Keratinocyte (primary cell): Measurements from ENCODE around the gene FICD. TPM values are rescaled to one million over a fixed set of nuclear protein-coding genes. Genes with fewer than 3 reads are reported as not detected.

ENCODE experiments used
- DNase-seq: peaks from one replicate; pipeline ENCODE4 v3.0.0-alpha.2; 2011; ENCODE audit warnings: low read depth, missing footprints, low spot score
- FAIRE-seq: peaks from 2 replicates; lab custom pipeline; 2011; peaks lifted over from hg19 to GRCh38; lab: Jason Lieb, UNC
- H2AFZ ChIP-seq: 2 replicates; pipeline ENCODE4 v1.6.0; 2012; ENCODE audit warnings: low read length, control low read depth, inconsistent platforms; ENCODE audit not compliant: control insufficient read depth
- H3K27ac ChIP-seq: 2 replicates; pipeline ENCODE4 v1.5.1; 2011; ENCODE audit warnings: low read length; ENCODE audit not compliant: control insufficient read depth, insufficient read depth
- H3K27me3 ChIP-seq: 3 replicates; pipeline ENCODE4 v1.6.0; 2011; ENCODE audit warnings: low read length; ENCODE audit not compliant: control insufficient read depth, insufficient read depth; ENCODE audit errors: extremely low read depth
- H3K36me3 ChIP-seq, 2 experiments: 2 replicates in 1 of 2; 3 replicates in 1 of 2; pipeline ENCODE4 v1.5.1; 2011; ENCODE audit warnings: low read length in 2 of 2, mild to moderate bottlenecking in 1 of 2; ENCODE audit not compliant: control insufficient read depth in 2 of 2, insufficient read depth in 2 of 2; ENCODE audit errors: extremely low read depth in 1 of 2
- H3K4me1 ChIP-seq: 3 replicates; pipeline ENCODE4 v1.5.1; 2011; ENCODE audit warnings: low read length; ENCODE audit not compliant: control insufficient read depth, insufficient read depth; ENCODE audit errors: extremely low read depth
- H3K4me2 ChIP-seq: 3 replicates; pipeline ENCODE4 v1.6.0; 2011; ENCODE audit warnings: low read depth, low read length; ENCODE audit not compliant: control insufficient read depth, insufficient read depth; ENCODE audit errors: extremely low read depth
- H3K4me3 ChIP-seq, 3 experiments: fragments of 200-600 bp in 1 of 3; sonication (generic) in 1 of 3; 2 replicates in 2 of 3; 3 replicates in 1 of 3; pipeline ENCODE4 v1.5.1; 2011 to 2016; ENCODE audit warnings: low read length in 3 of 3, mild to moderate bottlenecking in 3 of 3, control low read depth in 2 of 3, inconsistent platforms in 1 of 3, low read depth in 1 of 3, mixed read lengths in 1 of 3, mixed run types in 1 of 3, moderate library complexity in 1 of 3; ENCODE audit not compliant: control insufficient read depth in 2 of 3, insufficient read depth in 2 of 3; ENCODE audit errors: extremely low read depth in 1 of 3
- H3K79me2 ChIP-seq: 2 replicates; pipeline ENCODE4 v1.6.0; 2012; ENCODE audit warnings: low read length; ENCODE audit not compliant: control insufficient read depth, insufficient read depth
- H3K9ac ChIP-seq: 3 replicates; pipeline ENCODE4 v1.6.0; 2011; ENCODE audit warnings: low read length; ENCODE audit not compliant: control insufficient read depth, insufficient read depth; ENCODE audit errors: extremely low read depth
- H3K9me1 ChIP-seq: 3 replicates; pipeline ENCODE4 v1.6.0; 2011; ENCODE audit warnings: low read length; ENCODE audit not compliant: control insufficient read depth, insufficient read depth; ENCODE audit errors: extremely low read depth
- H3K9me3 ChIP-seq: 2 replicates; pipeline ENCODE4 v1.5.1; 2012; ENCODE audit warnings: low read depth, low read length; ENCODE audit not compliant: control insufficient read depth
- H4K20me1 ChIP-seq: 3 replicates; pipeline ENCODE4 v1.6.0; 2011; ENCODE audit warnings: low read length; ENCODE audit not compliant: control insufficient read depth, insufficient read depth; ENCODE audit errors: extremely low read depth
- EZH2 ChIP-seq: IDR thresholded peaks from one replicate; pipeline ENCODE4 v1.6.1; 2012; ENCODE audit warnings: inconsistent platforms, mild to moderate bottlenecking, low read length, moderate library complexity
- dilution Hi-C: fragments of 300-500 bp; cut with MboI; formaldehyde crosslinking; loops from one replicate; pipeline ENCODE4 v1.7.0; 2020; ENCODE audit warnings: low sequenced_read_pairs; ENCODE audit not compliant: extremely low pct_ligation_motif_present
- polyA plus RNA-seq, 5 experiments: library from polyadenylated mRNA; depleted of rRNA in 3 of 5; stranded (reverse) in 3 of 5; stranded (forward) in 1 of 5; unstranded in 1 of 5; fragments of >200 nt; gene quantifications; 1 replicate in 1 of 5; 2 replicates in 3 of 5; 3 replicates in 1 of 5; pipeline versions ENCODE4 v1.2.1 to v1.2.3, GENCODE V29; 2011 to 2012; ENCODE audit warnings: missing spikeins in 2 of 5, low read depth in 1 of 5, low replicate concordance in 1 of 5
- TF ChIP-seq, protein P1 (sequence below), 3 experiments: IDR thresholded peaks in 1 of 3; conservative IDR thresholded peaks in 1 of 3; optimal IDR thresholded peaks in 1 of 3; 2 replicates in 2 of 3; 3 replicates in 1 of 3; pipeline versions ENCODE3 to v1.5.1; 2011; ENCODE audit warnings: low read length in 3 of 3, mild to moderate bottlenecking in 3 of 3, moderate library complexity in 2 of 3, control low read depth in 1 of 3, inconsistent platforms in 1 of 3; ENCODE audit not compliant: insufficient read depth in 2 of 3; ENCODE audit errors: extremely low read depth in 1 of 3

The FICD gene
- polyA plus RNA-seq, 1 donor (not counting 4 experiments of a cell fraction or from before 2014, with no cell fraction given), result 0.47 TPM

DNA sequence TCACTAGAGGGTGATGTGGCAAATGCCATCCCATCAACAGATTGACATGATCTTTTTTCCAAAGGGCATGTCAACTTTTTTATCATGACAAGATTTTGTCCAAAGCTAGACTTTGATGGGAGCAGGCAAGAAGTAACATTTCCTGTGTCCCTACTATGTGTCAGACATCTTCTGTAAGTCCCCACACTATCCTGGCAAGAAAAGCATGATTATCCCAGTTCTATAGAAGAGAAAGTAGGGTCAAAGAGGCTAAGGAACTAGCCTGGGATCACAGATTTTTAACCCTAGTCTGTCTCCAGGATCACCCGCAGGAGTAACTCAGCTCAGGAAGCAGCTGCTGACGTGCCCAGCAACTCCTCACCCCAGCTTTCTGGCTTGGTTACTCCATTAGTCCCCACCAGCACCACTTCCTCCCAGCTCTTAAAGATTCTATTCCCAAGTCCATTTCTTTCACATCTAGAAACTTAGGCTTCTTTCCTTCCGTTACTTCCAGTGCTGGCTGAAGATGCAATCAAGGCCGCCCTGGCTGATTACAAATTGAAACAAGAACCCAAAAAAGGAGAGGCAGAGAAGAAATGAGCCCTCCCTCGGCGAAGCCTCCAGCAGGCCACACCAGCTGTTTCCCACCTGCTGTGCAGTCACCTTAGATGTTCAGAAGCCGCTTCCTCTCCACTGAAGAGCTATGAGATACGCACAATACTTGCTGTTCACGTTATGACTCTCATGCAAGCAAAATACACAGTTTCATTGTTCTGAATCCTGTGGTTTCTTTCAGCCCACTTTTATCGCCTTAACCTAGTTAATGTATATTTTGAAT, 53.5 kb downstream of the FICD start:
- H3K27me3 ChIP-seq, result peaks cover 7% of the 10 kb centered on the region
- FAIRE-seq (no peak), DNase-seq (no peak)
- dilution Hi-C loops, result no loop called here
- H3K4me3 ChIP-seq, result no peak overlapping the region
- H4K20me1 ChIP-seq, result no peaks in the 10 kb centered on the region
- no peak overlapping the region for H3K27ac ChIP-seq
- TF ChIP-seq, protein P1, sequence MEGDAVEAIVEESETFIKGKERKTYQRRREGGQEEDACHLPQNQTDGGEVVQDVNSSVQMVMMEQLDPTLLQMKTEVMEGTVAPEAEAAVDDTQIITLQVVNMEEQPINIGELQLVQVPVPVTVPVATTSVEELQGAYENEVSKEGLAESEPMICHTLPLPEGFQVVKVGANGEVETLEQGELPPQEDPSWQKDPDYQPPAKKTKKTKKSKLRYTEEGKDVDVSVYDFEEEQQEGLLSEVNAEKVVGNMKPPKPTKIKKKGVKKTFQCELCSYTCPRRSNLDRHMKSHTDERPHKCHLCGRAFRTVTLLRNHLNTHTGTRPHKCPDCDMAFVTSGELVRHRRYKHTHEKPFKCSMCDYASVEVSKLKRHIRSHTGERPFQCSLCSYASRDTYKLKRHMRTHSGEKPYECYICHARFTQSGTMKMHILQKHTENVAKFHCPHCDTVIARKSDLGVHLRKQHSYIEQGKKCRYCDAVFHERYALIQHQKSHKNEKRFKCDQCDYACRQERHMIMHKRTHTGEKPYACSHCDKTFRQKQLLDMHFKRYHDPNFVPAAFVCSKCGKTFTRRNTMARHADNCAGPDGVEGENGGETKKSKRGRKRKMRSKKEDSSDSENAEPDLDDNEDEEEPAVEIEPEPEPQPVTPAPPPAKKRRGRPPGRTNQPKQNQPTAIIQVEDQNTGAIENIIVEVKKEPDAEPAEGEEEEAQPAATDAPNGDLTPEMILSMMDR (optimal IDR thresholded peaks at IDR 0.05 in 1 of 3, IDR thresholded peaks at IDR 0.05 in 1 of 3, conservative IDR thresholded peaks at IDR 0.05 in 1 of 3; ENCODE audit: extremely low read depth in 1 of 3, insufficient read depth in 2 of 3, low read length in 3 of 3), result no peak
- no peak for TF ChIP-seq EZH2
- no peak overlapping the region for H3K4me2 ChIP-seq
- H2AFZ ChIP-seq, result no peak overlapping the region
- no peaks in the 10 kb centered on the region for H3K9me3 ChIP-seq
- no peak overlapping the region for H3K9ac ChIP-seq
- peaks cover 3% of the 10 kb centered on the region for H3K79me2 ChIP-seq
- no peaks in the 10 kb centered on the region for H3K9me1 ChIP-seq
- H3K4me1 ChIP-seq, result peaks cover 16% of the 10 kb centered on the region
- peaks cover 28 to 40% of the 10 kb centered on the region in 2 experiments for H3K36me3 ChIP-seq

Other genes with a start within 250 kb of the FICD start
- 0.13 TPM in 1 of 3 replicates, not detected in the others for gene CMKLR1, start 176.0 kb upstream of the FICD start, polyA plus RNA-seq
- 14.1 to 19.0 TPM (median 18.4 TPM) in 3 replicates for gene SART3, start 45.9 kb downstream of the FICD start, polyA plus RNA-seq
- gene ISCU, start 47.3 kb downstream of the FICD start, polyA plus RNA-seq, result 70.1 to 106 TPM (median 82.4 TPM) in 3 replicates
- not detected in 3 replicates for gene TMEM119, start 82.8 kb downstream of the FICD start, polyA plus RNA-seq
- 0.80 to 2.2 TPM (median 0.92 TPM) in 3 replicates for gene SELPLG, start 118.6 kb downstream of the FICD start, polyA plus RNA-seq
- 230 to 283 TPM (median 268 TPM) in 3 replicates for gene CORO1C, start 216.2 kb downstream of the FICD start, polyA plus RNA-seq